GM06990 (cell line): ENCODE measurements around the gene EHMT1.

ENCODE experiments used
- DNase-seq: peaks from one replicate; pipeline ENCODE4 v3.0.0-alpha.2; 2011; ENCODE audit not compliant: insufficient read length; ENCODE audit errors: extremely low read depth
- H3K27me3 ChIP-seq: replicated peaks from 2 replicates; pipeline ENCODE4 v1.6.0; 2011; ENCODE audit warnings: low read length; ENCODE audit not compliant: control insufficient read depth, insufficient read depth
- H3K36me3 ChIP-seq: 2 replicates; pipeline ENCODE4 v1.5.1; 2011; ENCODE audit warnings: low read length; ENCODE audit not compliant: control insufficient read depth, insufficient read depth
- H3K4me3 ChIP-seq: replicated peaks from 2 replicates; pipeline ENCODE4 v1.5.1; 2011; ENCODE audit warnings: low read depth, mild to moderate bottlenecking, control low read depth, low read length
- CTCF ChIP-seq: IDR thresholded peaks from 2 replicates; pipeline ENCODE4 v1.5.1; 2011; ENCODE audit warnings: low read length, control low read depth, mild to moderate bottlenecking, inconsistent platforms; ENCODE audit not compliant: insufficient read depth, poor library complexity, severe bottlenecking

The EHMT1 gene

DNA sequence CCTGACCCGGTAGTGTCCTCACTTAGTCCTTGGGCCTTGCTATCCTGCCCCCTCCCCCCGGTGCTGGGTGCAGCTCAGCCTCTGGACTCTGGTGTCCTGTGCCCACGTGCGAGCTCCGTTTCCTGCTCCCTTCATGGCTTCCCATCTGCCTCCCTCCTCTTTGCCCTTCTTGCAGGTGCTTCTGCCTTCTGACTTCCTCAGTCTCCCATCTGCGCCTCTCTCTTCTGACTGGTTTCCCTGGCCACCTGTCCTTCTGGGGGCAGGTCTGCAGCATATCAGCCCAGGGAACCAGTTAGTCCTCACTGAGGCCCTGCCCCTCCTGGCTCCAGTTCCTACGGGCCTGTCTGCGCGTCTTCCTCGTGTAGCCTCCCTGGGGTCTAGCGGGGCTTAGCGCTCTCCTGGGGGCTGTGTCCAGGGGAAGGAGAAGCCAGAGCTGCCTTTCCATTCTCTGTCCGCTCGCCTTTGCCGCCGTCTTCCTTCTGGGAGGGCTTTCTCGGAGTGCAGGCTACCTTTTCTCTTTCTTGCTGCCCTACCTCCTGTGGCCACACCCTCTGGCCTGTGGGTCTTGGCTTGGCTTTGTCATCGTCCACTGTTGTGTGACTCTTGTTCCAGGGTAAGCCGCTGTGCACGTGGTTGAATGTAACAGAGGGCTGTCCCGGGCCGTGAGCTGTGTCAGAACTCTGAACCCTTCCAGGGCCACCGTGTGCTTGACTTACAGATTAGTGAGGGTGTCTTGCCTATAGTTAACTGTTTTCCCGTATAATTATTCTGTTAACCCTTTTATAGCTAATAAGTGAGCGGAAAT lies 51.8 kb downstream of the EHMT1 start:
- H3K4me3 ChIP-seq: no peak overlapping the region
- no peaks in the 10 kb centered on the region for H3K27me3 ChIP-seq
- H3K36me3 ChIP-seq: peaks cover 4% of the 10 kb centered on the region
- DNase-seq: no peak
- TF ChIP-seq CTCF: no peak

- Histone ChIP-seq H3K27me3 (no peaks in the 10 kb centered on the region), H3K4me3 (no peak overlapping the region), H3K36me3 (peaks cover 4% of the 10 kb centered on the region)
- no peak for TF ChIP-seq CTCF
- no peak for DNase-seq
Observed at GRCh38 chr9:137671196-137671538, 52.4 kb downstream of the EHMT1 start.

- Histone ChIP-seq H3K4me3 (no peak overlapping the region), H3K27me3 (no peaks in the 10 kb centered on the region), H3K36me3 (peaks cover 4% of the 10 kb centered on the region)
- no peak for DNase-seq
- no peak for TF ChIP-seq CTCF
Observed at GRCh38 chr9:137671721-137672120, 52.9 kb downstream of the EHMT1 start.

DNA sequence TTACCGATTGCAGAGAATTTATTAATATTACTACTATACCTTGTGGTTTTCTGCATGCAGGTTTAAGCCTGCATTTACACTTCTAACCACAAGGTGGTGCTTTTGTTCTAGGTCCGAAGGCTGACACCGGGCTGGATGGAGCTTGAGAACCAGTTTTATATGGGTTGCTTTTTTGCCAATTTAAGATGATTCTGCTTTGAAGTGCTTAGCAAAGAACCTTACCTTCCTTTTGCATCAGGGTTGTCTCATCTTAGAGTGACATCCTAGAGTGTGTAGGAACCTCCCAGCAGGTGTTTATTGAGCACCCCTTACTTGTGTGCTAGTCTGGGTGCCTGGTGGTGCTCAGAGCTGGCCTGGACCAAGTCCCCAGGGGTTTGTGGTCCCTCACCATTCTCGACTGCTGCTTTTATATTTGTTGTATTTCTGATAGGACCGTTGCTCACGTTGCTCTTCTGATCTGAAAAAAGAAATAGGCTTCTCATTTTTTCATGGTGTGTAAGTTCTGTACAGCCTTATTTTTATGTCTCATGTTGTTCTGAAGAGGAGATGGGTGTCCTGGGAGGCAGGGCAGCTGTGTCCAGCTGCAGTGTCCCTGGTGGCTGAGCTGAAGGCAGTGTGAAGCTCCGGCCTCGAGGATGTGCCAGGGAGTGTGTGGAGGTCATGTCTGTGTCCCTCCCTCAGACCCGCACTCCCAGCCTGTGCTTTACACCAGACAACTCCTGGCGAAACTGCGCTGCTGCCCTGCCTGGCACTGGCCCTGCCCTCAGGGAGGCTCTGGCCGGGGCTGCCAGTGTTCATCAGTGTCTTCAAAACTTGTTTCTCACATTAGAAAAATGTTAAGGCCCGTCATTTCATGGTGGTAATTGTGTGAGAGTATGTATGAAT lies 54.3 kb downstream of the EHMT1 start:
- H3K36me3 ChIP-seq: peaks cover 4% of the 10 kb centered on the region
- peak; percentile 54 for DNase-seq
- no peak overlapping the region for H3K4me3 ChIP-seq
- peak; percentile 74 for TF ChIP-seq CTCF
- no peaks in the 10 kb centered on the region for H3K27me3 ChIP-seq

DNA sequence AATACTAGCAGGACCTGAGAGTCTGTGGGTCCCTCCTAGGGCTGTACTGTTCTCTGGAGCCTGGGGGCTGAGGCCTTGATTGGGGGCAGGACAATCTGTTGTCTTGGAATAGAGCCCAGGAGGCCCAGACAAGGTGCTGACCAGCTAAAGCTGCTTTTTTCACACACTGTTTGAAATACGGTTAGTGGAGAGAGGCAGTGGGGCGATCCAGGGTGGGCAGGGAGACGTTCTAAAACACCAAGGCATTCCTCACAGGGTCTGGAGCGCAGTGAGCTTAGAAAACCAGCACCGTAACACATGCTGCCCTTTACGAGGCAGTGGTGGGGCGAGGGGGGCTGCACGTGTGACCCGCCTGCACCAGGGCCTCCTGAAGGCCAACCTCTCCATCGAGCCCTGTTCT lies 55.1 kb downstream of the EHMT1 start:
- Histone ChIP-seq H3K27me3 (no peaks in the 10 kb centered on the region), H3K4me3 (no peak overlapping the region), H3K36me3 (peaks cover 4% of the 10 kb centered on the region)
- no peak for DNase-seq
- TF ChIP-seq CTCF: no peak
